K562 (cell line): ENCODE measurements around the gene LIN7A. TPM values are rescaled to one million over a fixed set of nuclear protein-coding genes. Genes with fewer than 3 reads are reported as not detected.

ENCODE experiments used
- ATAC-seq: fragments of 200-7000 bp; cut with Tn5 transposase; 3 replicates; pipeline ENCODE4 v1.9.1; 2020; ENCODE audit warnings: moderate library complexity
- BruUV-seq: library from RNA; stranded (reverse); fragments of 400-500 nt; replicated peaks from 2 replicates; lab custom pipeline; 2021; lab: Mats Ljungman, UMichigan
- CTCF ChIA-PET: fragments of 300-600 bp; formaldehyde crosslinking; extraction: SDS; loops from one replicate; lab custom pipeline; 2021; ENCODE audit warnings: low intra/inter-chr PET ratio; lab: Yijun Ruan, JAX
- POLR2A ChIA-PET: fragments of 300-600, 350-650 bp; sonication (Branson Sonifier 250); formaldehyde crosslinking; extraction: SDS; loops from one replicate; lab custom pipeline; 2021; ENCODE audit warnings: antibody characterized with exemption, inconsistent platforms; lab: Yijun Ruan, JAX
- DNase-seq, 4 experiments: peaks; one replicate each; pipeline versions ENCODE4 v3.0.0 to v3.0.0-alpha.2; 2011 to 2018; ENCODE audit warnings: low spot score in 3 of 4, mixed read lengths in 3 of 4; ENCODE audit errors: extremely low read depth in 1 of 4
- FAIRE-seq: peaks from 2 replicates; lab custom pipeline; 2011; peaks lifted over from hg19 to GRCh38; lab: Jason Lieb, UNC
- H2AFZ ChIP-seq: 2 replicates; pipeline ENCODE4 v1.6.0; 2011; ENCODE audit warnings: low read depth, low read length, control low read depth, inconsistent platforms
- H3K27ac ChIP-seq: fragments of 200-600 bp; 3 replicates; pipeline ENCODE4 v1.8.0; 2011; ENCODE audit warnings: low read depth, mild to moderate bottlenecking, control low read depth, inconsistent platforms, low read length, moderate library complexity, mixed read lengths; ENCODE audit errors: extremely low read depth
- H3K27me3 ChIP-seq, 2 experiments: fragments of 300-600 bp in 1 of 2; 2 replicates in 1 of 2; 3 replicates in 1 of 2; pipeline versions ENCODE4 v1.6.0 to v1.8.0; 2011; ENCODE audit warnings: inconsistent platforms in 2 of 2, low read length in 2 of 2, mild to moderate bottlenecking in 1 of 2, mixed read lengths in 1 of 2, moderate library complexity in 1 of 2; ENCODE audit not compliant: control insufficient read depth in 2 of 2, insufficient read depth in 2 of 2
- H3K36me3 ChIP-seq: fragments of 300-600 bp; 3 replicates; pipeline ENCODE4 v1.8.0; 2011; ENCODE audit warnings: mild to moderate bottlenecking, low read length, inconsistent platforms; ENCODE audit not compliant: control insufficient read depth, insufficient read depth
- H3K4me1 ChIP-seq, 2 experiments: fragments of 200-600 bp in 1 of 2; replicated peaks in 1 of 2; 2 replicates in 1 of 2; 3 replicates in 1 of 2; pipeline versions ENCODE4 v1.5.1 to v1.8.0; 2011; ENCODE audit warnings: inconsistent platforms in 2 of 2, low read length in 2 of 2, mild to moderate bottlenecking in 1 of 2, mixed read lengths in 1 of 2, moderate library complexity in 1 of 2; ENCODE audit not compliant: control insufficient read depth in 2 of 2, insufficient read depth in 2 of 2
- H3K4me2 ChIP-seq: 2 replicates; pipeline ENCODE4 v1.6.1; 2011; ENCODE audit warnings: low read length, control low read depth, inconsistent platforms, mixed read lengths; ENCODE audit not compliant: insufficient read depth
- H3K4me3 ChIP-seq: fragments of 200-600 bp; sonication (generic), shearing (Covaris generic); 2 replicates; pipeline ENCODE4 v1.5.1; 2016; ENCODE audit warnings: control low read depth, inconsistent platforms
- H3K79me2 ChIP-seq: fragments of 200-600 bp; 3 replicates; pipeline ENCODE4 v1.8.0; 2011; ENCODE audit warnings: low read length, inconsistent platforms; ENCODE audit not compliant: control insufficient read depth, insufficient read depth
- H3K9ac ChIP-seq, 2 experiments: 2 replicates each; pipeline versions ENCODE4 v1.6.0 to v1.6.1; 2011; ENCODE audit warnings: low read depth in 2 of 2, low read length in 2 of 2, control low read depth in 1 of 2, inconsistent platforms in 1 of 2, mild to moderate bottlenecking in 1 of 2, mixed read lengths in 1 of 2; ENCODE audit not compliant: insufficient read depth in 1 of 2
- H3K9me1 ChIP-seq: one replicate; pipeline ENCODE4 v1.6.0; 2011; ENCODE audit warnings: inconsistent platforms, mild to moderate bottlenecking, low read length, moderate library complexity; ENCODE audit not compliant: control insufficient read depth, insufficient read depth
- H3K9me3 ChIP-seq: replicated peaks from 2 replicates; pipeline ENCODE4 v1.5.1; 2011; ENCODE audit warnings: low read depth, low read length, inconsistent platforms; ENCODE audit not compliant: control insufficient read depth, insufficient read depth
- H4K20me1 ChIP-seq: replicated peaks from 2 replicates; pipeline ENCODE4 v1.6.1; 2011; ENCODE audit warnings: low read length, inconsistent platforms, mixed read lengths; ENCODE audit not compliant: control insufficient read depth, insufficient read depth
- ELF1 ChIP-seq: fragments of 200-800 bp; sonication (Bioruptor generic); IDR thresholded peaks from 2 replicates; pipeline ENCODE4 v1.6.1; 2016; ENCODE audit warnings: missing genetic modification characterization, missing compliant biosample characterization
- ESRRA ChIP-seq: fragments of 450-650 bp; IDR thresholded peaks from 2 replicates; pipeline ENCODE4 v1.6.1; 2014; ENCODE audit warnings: low read depth, mild to moderate bottlenecking, moderate library complexity, borderline replicate concordance
- FOXP1 ChIP-seq: sonication (generic); formaldehyde crosslinking; IDR thresholded peaks from 2 replicates; pipeline ENCODE4 v1.8.0; 2022; ENCODE audit warnings: mild to moderate bottlenecking, missing genetic modification reagents
- GATAD2B ChIP-seq: fragments of 450-650 bp; IDR thresholded peaks from 2 replicates; pipeline ENCODE4 v1.6.1; 2017; ENCODE audit warnings: mild to moderate bottlenecking, borderline replicate concordance
- HMG20B ChIP-seq: fragments of 250-450 bp; sonication (Bioruptor Pico); IDR thresholded peaks from 2 replicates; pipeline ENCODE4 v1.5.0; 2021; ENCODE audit warnings: mild to moderate bottlenecking
- MCM3 ChIP-seq: fragments of 450-650 bp; IDR thresholded peaks from 2 replicates; pipeline ENCODE4 v1.6.1; 2016
- POU5F1 ChIP-seq: fragments of 150-350 bp; IDR thresholded peaks from 2 replicates; pipeline ENCODE4 v1.6.1; 2014; ENCODE audit warnings: borderline replicate concordance, low read length, low read depth, mild to moderate bottlenecking; ENCODE audit not compliant: partially characterized antibody
- PTBP1 ChIP-seq: fragments of 200-400 bp; formaldehyde crosslinking; IDR thresholded peaks from 2 replicates; pipeline ENCODE4 v1.6.1; 2017; ENCODE audit warnings: low read depth, low read length
- SAP30 ChIP-seq: fragments of 200-600 bp; sonication (generic); IDR thresholded peaks from 2 replicates; pipeline ENCODE4 v1.6.1; 2012; ENCODE audit warnings: borderline replicate concordance, low read depth, mild to moderate bottlenecking, moderate library complexity, low read length, control low read depth, inconsistent platforms; ENCODE audit not compliant: insufficient read depth, poor library complexity, severe bottlenecking
- ZC3H4 ChIP-seq: sonication (generic); formaldehyde crosslinking; IDR thresholded peaks from 2 replicates; pipeline ENCODE4 v1.9.0; 2021; ENCODE audit warnings: missing genetic modification reagents, borderline replicate concordance
- ZNF639 ChIP-seq, 2 experiments: fragments of 200-800 bp in 1 of 2; sonication (Bioruptor generic) in 1 of 2; sonication (generic) in 1 of 2; formaldehyde crosslinking in 1 of 2; IDR thresholded peaks in 1 of 2; conservative IDR thresholded peaks in 1 of 2; 2 replicates each; pipeline versions ENCODE4 v1.5.0 to v1.6.1; 2016 to 2020; ENCODE audit warnings: missing compliant biosample characterization in 1 of 2, missing genetic modification characterization in 1 of 2, missing genetic modification reagents in 1 of 2
- ZSCAN29 ChIP-seq: fragments of 450-650 bp; IDR thresholded peaks from 2 replicates; pipeline ENCODE4 v1.6.1; 2017
- WGBS: fragments of 100-300 bp; shearing (Covaris generic); methylation state at CpG from one replicate; pipeline ENCODE4 v1.1.6; 2016; ENCODE audit warnings: low coverage, mixed read lengths; ENCODE audit not compliant: insufficient coverage; ENCODE audit errors: missing lambda C conversion rate; 5-methylcytosine and 5-hydroxymethylcytosine counted together
- in situ Hi-C: fragments of 300-500 bp; cut with MboI; formaldehyde crosslinking; loops from 4 replicates; pipeline ENCODE4 v1.15.0; 2018; ENCODE audit warnings: inconsistent platforms, mixed read lengths
- intact Hi-C: fragments of 100-400 bp; cut with micrococcal nuclease; formaldehyde crosslinking; loops from 2 replicates; pipeline ENCODE4 v1.14.2; 2022
- polyA plus RNA-seq, 8 experiments: library from polyadenylated mRNA; depleted of rRNA in 4 of 8; stranded (reverse) in 5 of 8; unstranded in 3 of 8; fragments of >200 nt; fragmentation: Nextera tagmentation in 2 of 8; fragmentation: Illumina TruSeq in 1 of 8; extraction: Ambion mirVana in 2 of 8; extraction: Trizol in 1 of 8; gene quantifications; 2 replicates each; pipeline versions ENCODE4 v1.2.1 to v1.2.3, GENCODE V29; 2011 to 2014; ENCODE audit warnings: inconsistent platforms in 1 of 8, missing spikeins in 1 of 8
- total RNA-seq, 7 experiments: library from RNA; depleted of rRNA in 6 of 7; stranded (reverse); fragments of >200 nt in 6 of 7; fragmentation: Illumina TruSeq in 2 of 7; extraction: Trizol in 2 of 7; gene quantifications; 2 replicates each; pipeline versions ENCODE4 v1.2.1 to v1.2.3, GENCODE V29; 2011 to 2021; ENCODE audit warnings: low replicate concordance in 1 of 7

Gene LIN7A
- total and polyA plus RNA-seq, 9 of the 15 experiments (the other 6 are each of a cell fraction or from before 2014, with no cell fraction given), result not detected

GRCh38 chr12:80823393-80823792 lies 114.3 kb downstream of the LIN7A start (continued):
- TF ChIP-seq ZNF639 (CRISPR knock-in tag; conservative IDR thresholded peaks at IDR 0.05 in 1 of 2, IDR thresholded peaks at IDR 0.05 in 1 of 2), result no peak
- no peak for TF ChIP-seq HMG20B (CRISPR knock-in tag)
- TF ChIP-seq ZC3H4, result no peak
- no peak for TF ChIP-seq SAP30
- TF ChIP-seq PTBP1, result no peak
- TF ChIP-seq POU5F1, result no peak
- no peak for TF ChIP-seq MCM3

- no peaks in the 10 kb centered on the region for H3K9me1 ChIP-seq
- no peak for DNase-seq
- BruUV-seq, result no TSS peak
- H4K20me1 ChIP-seq, result no peaks in the 10 kb centered on the region
- no peak overlapping the region for H2AFZ ChIP-seq
- intact Hi-C loops, result no loop called here
- POLR2A ChIA-PET, result no interaction called here
- H3K4me2 ChIP-seq, result no peak overlapping the region
- no peak for TF ChIP-seq ELF1 (tag)
- TF ChIP-seq ZSCAN29, result no peak
- TF ChIP-seq FOXP1 (CRISPR knock-in tag), result no peak
- no peak for TF ChIP-seq ESRRA
- TF ChIP-seq GATAD2B, result no peak
- no peaks in the 10 kb centered on the region for H3K79me2 ChIP-seq
- in situ Hi-C loops, result no loop called here
- 0% methylated on average over 4 of the region's 4 CpGs for WGBS
- no peak overlapping the region for H3K4me3 ChIP-seq
- CTCF ChIA-PET, result no interaction called here
- H3K9ac ChIP-seq, result no peak overlapping the region
- no peak overlapping the region for H3K27ac ChIP-seq
- ATAC-seq, result no peak
- FAIRE-seq, result no peak
- H3K9me3 ChIP-seq, result no peaks in the 10 kb centered on the region
- no peaks in the 10 kb centered on the region for H3K27me3 ChIP-seq
- no peaks in the 10 kb centered on the region for H3K36me3 ChIP-seq
- no peaks in the 10 kb centered on the region for H3K4me1 ChIP-seq
Observed at GRCh38 chr12:80821513-80822000, 116.2 kb downstream of the LIN7A start.
